ENCODE measurements around the gene ZNF646.

- TF ChIP-seq, protein P1, sequence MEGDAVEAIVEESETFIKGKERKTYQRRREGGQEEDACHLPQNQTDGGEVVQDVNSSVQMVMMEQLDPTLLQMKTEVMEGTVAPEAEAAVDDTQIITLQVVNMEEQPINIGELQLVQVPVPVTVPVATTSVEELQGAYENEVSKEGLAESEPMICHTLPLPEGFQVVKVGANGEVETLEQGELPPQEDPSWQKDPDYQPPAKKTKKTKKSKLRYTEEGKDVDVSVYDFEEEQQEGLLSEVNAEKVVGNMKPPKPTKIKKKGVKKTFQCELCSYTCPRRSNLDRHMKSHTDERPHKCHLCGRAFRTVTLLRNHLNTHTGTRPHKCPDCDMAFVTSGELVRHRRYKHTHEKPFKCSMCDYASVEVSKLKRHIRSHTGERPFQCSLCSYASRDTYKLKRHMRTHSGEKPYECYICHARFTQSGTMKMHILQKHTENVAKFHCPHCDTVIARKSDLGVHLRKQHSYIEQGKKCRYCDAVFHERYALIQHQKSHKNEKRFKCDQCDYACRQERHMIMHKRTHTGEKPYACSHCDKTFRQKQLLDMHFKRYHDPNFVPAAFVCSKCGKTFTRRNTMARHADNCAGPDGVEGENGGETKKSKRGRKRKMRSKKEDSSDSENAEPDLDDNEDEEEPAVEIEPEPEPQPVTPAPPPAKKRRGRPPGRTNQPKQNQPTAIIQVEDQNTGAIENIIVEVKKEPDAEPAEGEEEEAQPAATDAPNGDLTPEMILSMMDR (conservative IDR thresholded peaks at IDR 0.05; ENCODE audit: low read length), result no peak
- TF ChIP-seq EZH2phosphoT487 (IDR thresholded peaks at IDR 0.05; ENCODE audit: borderline replicate concordance), result no peak
Observed at GRCh38 chr16:31093132-31093703, 19.0 kb downstream of the ZNF646 start.
